ENCODE data around the gene FILIP1L.

FILIP1L gene

GRCh38 chr3:100006570-100007271 is 107.6 kb downstream of the FILIP1L start:
- no peak overlapping the region for H3K4me3 ChIP-seq (ENCODE audit: low read depth, low read length)
- no peak for TF ChIP-seq CTCF (IDR thresholded peaks at IDR 0.05; ENCODE audit: low read depth, low read length)

GRCh38 chr3:100005665-100006393 is 108.5 kb downstream of the FILIP1L start:
- no peak for TF ChIP-seq CTCF (IDR thresholded peaks at IDR 0.05; ENCODE audit: low read depth, low read length)
- H3K4me3 ChIP-seq (ENCODE audit: low read depth, low read length), result no peak overlapping the region

DNA sequence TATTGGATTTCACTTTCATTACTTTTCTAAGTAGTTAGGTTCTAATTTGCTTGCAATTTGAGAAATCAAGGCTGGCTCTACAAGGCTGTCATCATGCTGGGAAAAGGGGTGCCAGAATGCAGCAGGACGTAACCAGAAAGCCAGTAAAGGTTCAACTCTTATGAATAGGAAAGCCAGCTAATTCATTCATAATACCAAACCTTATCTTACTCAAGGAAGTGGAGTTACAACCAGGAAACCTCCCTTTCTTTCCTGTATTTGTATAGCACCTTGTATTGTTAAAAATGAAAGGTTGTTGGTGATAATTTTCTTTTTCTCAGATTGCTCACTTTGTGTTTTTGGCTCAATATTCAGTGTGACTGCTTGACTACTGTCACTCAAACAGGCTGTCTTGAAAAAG is 109.4 kb downstream of the FILIP1L start:
- no peak for TF ChIP-seq CTCF (IDR thresholded peaks at IDR 0.05; ENCODE audit: low read depth, low read length)
- no peak overlapping the region for H3K4me3 ChIP-seq (ENCODE audit: low read depth, low read length)

DNA sequence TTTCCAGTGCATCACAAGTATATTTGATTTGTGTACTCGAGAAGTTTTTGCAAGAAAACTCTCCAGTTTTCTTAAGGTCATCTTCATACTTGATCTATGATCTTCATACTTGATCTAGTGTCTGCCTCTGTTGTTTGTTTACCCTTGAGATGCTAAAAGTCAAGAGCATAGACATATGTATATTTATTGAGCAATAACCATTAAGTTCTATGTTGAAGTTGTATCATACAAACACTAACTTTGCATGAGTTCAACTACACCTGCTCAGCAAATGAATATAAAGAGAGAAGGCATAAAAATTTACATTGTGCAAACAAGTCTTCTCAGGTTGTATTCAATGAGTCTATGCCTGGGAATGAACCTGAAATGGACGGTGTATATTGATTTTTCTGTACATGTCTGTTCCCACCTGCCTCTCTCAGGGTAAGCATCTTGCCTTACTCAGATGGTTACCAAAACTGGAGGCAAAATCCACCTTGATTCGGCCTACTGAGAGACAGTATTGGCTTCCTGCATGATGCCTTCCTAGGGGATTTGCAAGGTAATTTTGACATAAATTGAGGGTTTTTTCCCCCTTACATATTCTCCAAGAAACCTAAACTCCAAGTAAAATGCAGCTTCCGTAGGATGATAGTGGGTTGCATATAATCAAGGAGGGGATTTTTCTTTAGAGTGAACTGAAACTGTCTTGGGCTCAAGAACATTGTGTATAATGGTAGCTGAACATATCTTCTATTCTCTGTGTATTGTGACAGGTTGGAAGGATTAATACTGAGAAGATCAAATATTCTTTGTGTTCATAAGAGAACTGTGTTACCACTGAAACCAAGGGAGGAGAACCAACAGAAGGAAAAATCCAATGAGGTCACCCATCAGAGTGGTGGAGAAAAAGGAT is 110.4 kb downstream of the FILIP1L start:
- H3K4me3 ChIP-seq (ENCODE audit: low read depth, low read length), result no peak overlapping the region
- TF ChIP-seq CTCF (IDR thresholded peaks at IDR 0.05; ENCODE audit: low read depth, low read length), result no peak

DNA sequence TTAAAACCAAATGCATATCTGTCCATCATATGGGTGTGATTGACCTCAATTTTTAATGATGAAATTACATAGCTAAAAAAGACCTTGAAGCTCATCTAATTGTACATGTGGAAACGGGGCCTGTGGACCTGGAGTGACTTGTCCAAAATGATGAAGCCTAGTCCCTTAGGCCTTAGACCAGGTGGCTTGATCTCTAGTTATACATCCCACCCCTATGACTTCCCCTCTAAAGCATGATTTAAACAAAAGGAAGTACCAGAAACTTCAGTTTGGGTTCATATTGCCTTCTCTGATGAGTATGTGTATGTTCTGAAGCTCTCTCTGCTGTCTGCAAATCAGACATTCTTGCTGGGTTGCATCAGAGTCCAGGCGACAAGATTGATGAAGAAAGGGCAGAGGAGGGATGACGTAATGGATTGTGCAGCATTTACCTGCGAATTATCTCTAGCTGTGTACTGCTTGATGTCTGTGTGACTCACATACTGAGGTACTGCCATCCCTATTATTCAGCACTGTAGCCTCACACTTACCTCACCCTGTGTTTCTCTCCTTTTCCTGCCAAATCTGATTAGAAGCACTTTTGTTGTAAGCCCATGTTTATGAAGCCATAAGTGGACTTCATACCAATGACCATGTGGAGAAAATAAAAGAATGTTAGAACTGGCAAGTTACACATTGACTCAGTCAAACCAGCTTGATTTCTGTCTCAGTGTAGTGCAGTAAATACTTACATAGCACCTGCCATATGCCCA is 111.5 kb downstream of the FILIP1L start:
- no peak overlapping the region for H3K4me3 ChIP-seq (ENCODE audit: low read depth, low read length)
- TF ChIP-seq CTCF (IDR thresholded peaks at IDR 0.05; ENCODE audit: low read depth, low read length), result no peak

GRCh38 chr3:100001526-100002270 is 112.6 kb downstream of the FILIP1L start:
- no peak overlapping the region for H3K4me3 ChIP-seq (ENCODE audit: low read depth, low read length)
- no peak for TF ChIP-seq CTCF (IDR thresholded peaks at IDR 0.05; ENCODE audit: low read depth, low read length)

Data from WI38 (cell line).